SK-N-SH treated with all-trans-retinoic acid at 6 μM for 48 hours (cell line): ENCODE data around the gene ANAPC2.

ENCODE experiments used
- ATAC-seq: fragments of 200-7000 bp; cut with Tn5 transposase; 3 replicates; pipeline ENCODE4 v1.9.1; 2020; ENCODE audit warnings: mild to moderate bottlenecking, moderate library complexity
- ARNTL ChIP-seq: fragments of 450-650 bp; formaldehyde crosslinking; IDR thresholded peaks from 2 replicates; pipeline ENCODE4 v1.5.0; 2020; ENCODE audit warnings: low read depth, mild to moderate bottlenecking, moderate library complexity, borderline replicate concordance
- CREB5 ChIP-seq: fragments of 250-450 bp; sonication (Bioruptor Pico); IDR thresholded peaks from 2 replicates; pipeline ENCODE4 v1.5.1; 2020; ENCODE audit warnings: low read depth, mild to moderate bottlenecking, moderate library complexity
- CSRNP3 ChIP-seq: fragments of 250-450 bp; sonication (Bioruptor Pico); IDR thresholded peaks from 2 replicates; pipeline ENCODE4 v1.5.1; 2021; ENCODE audit warnings: mild to moderate bottlenecking, moderate library complexity
- ESRRG ChIP-seq: fragments of 250-450 bp; sonication (Bioruptor Pico); IDR thresholded peaks from 2 replicates; pipeline ENCODE4 v1.6.1; 2021; ENCODE audit warnings: mild to moderate bottlenecking
- GLIS3 ChIP-seq: fragments of 250-450 bp; sonication (Bioruptor Pico); IDR thresholded peaks from 2 replicates; pipeline ENCODE4 v1.5.0; 2020; ENCODE audit warnings: mild to moderate bottlenecking, moderate library complexity
- OSR1 ChIP-seq: fragments of 250-450 bp; sonication (Bioruptor Pico); IDR thresholded peaks from 2 replicates; pipeline ENCODE4 v1.8.0; 2022; ENCODE audit warnings: moderate library complexity, mild to moderate bottlenecking, inconsistent platforms
- PATZ1 ChIP-seq: fragments of 250-450 bp; sonication (Bioruptor Pico); IDR thresholded peaks from 2 replicates; pipeline ENCODE4 v1.8.0; 2020; ENCODE audit warnings: mild to moderate bottlenecking, moderate library complexity, borderline replicate concordance
- POU6F1 ChIP-seq: fragments of 250-450 bp; sonication (Bioruptor Pico); IDR thresholded peaks from 2 replicates; pipeline ENCODE4 v1.8.0; 2021; ENCODE audit warnings: low read depth, mild to moderate bottlenecking, moderate library complexity, borderline replicate concordance
- PPARA ChIP-seq: fragments of 250-450 bp; sonication (Bioruptor Pico); IDR thresholded peaks from 2 replicates; pipeline ENCODE4 v1.5.0; 2020; ENCODE audit warnings: mild to moderate bottlenecking, borderline replicate concordance
- RARB ChIP-seq: fragments of 250-450 bp; sonication (Bioruptor Pico); IDR thresholded peaks from 2 replicates; pipeline ENCODE4 v1.8.0; 2021; ENCODE audit warnings: mild to moderate bottlenecking, moderate library complexity
- SNAI2 ChIP-seq: fragments of 250-450 bp; sonication (Bioruptor Pico); IDR thresholded peaks from 2 replicates; pipeline ENCODE4 v1.5.0; 2020; ENCODE audit warnings: mild to moderate bottlenecking, moderate library complexity
- TSHZ2 ChIP-seq: fragments of 250-450 bp; sonication (Bioruptor Pico); IDR thresholded peaks from 2 replicates; pipeline ENCODE4 v1.5.0; 2020; ENCODE audit warnings: mild to moderate bottlenecking, moderate library complexity
- ZC3H10 ChIP-seq: fragments of 250-450 bp; sonication (Bioruptor Pico); IDR thresholded peaks from 2 replicates; pipeline ENCODE4 v1.5.1; 2021; ENCODE audit warnings: mild to moderate bottlenecking, moderate library complexity
- ZFP30 ChIP-seq: fragments of 450-650 bp; formaldehyde crosslinking; IDR thresholded peaks from 2 replicates; pipeline ENCODE4 v1.5.0; 2022; ENCODE audit warnings: mild to moderate bottlenecking, moderate library complexity
- ZNF565 ChIP-seq: fragments of 450-650 bp; formaldehyde crosslinking; conservative IDR thresholded peaks from 2 replicates; pipeline ENCODE4 v1.5.0; 2020; ENCODE audit warnings: low read depth, mild to moderate bottlenecking, moderate library complexity
- ZNF70 ChIP-seq: fragments of 450-650 bp; formaldehyde crosslinking; IDR thresholded peaks from 2 replicates; pipeline ENCODE4 v1.5.0; 2020; ENCODE audit warnings: mild to moderate bottlenecking, moderate library complexity
- ZNF8 ChIP-seq: fragments of 450-650 bp; formaldehyde crosslinking; IDR thresholded peaks from 2 replicates; pipeline ENCODE4 v1.5.0; 2020; ENCODE audit warnings: mild to moderate bottlenecking, moderate library complexity

ANAPC2 gene

GRCh38 chr9:137143459-137143858 is 44.9 kb downstream of the ANAPC2 start (continued):
- TF ChIP-seq GLIS3 (no peak), ARNTL (CRISPR knock-in tag) (no peak), ZNF8 (CRISPR knock-in tag) (no peak)

- TF ChIP-seq CSRNP3 (CRISPR knock-in tag) = no peak
- no peak for ATAC-seq
Observed at GRCh38 chr9:137141976-137142936, 46.1 kb downstream of the ANAPC2 start.

- no peak for TF ChIP-seq SNAI2 (CRISPR knock-in tag)
- no peak for TF ChIP-seq ZNF565 (CRISPR knock-in tag)
- TF ChIP-seq CSRNP3 (CRISPR knock-in tag) = no peak
- TF ChIP-seq POU6F1 = no peak
- no peak for TF ChIP-seq CREB5 (CRISPR knock-in tag)
- TF ChIP-seq TSHZ2 (CRISPR knock-in tag) = no peak
- no peak for TF ChIP-seq PATZ1 (CRISPR knock-in tag)
- TF ChIP-seq ESRRG (CRISPR knock-in tag) = no peak
- no peak for TF ChIP-seq ZC3H10 (CRISPR knock-in tag)
- TF ChIP-seq ZNF70 (CRISPR knock-in tag) = no peak
- TF ChIP-seq RARB = no peak
- no peak for TF ChIP-seq ARNTL (CRISPR knock-in tag)
- no peak for TF ChIP-seq ZFP30 (CRISPR knock-in tag)
- TF ChIP-seq PPARA (CRISPR knock-in tag) = no peak
- TF ChIP-seq GLIS3 = no peak
- no peak for TF ChIP-seq OSR1 (CRISPR knock-in tag)
- no peak for ATAC-seq
Observed at GRCh38 chr9:137141050-137141810, 47.1 kb downstream of the ANAPC2 start.
